ENCODE results near the gene ARID1B. TPM values are rescaled to one million over a fixed set of nuclear protein-coding genes. Genes with fewer than 3 reads are reported as not detected.

Gene ARID1B
- total RNA-seq, 4 donors from 2014 or later: 157 to 315 (median 206) TPM

- Histone ChIP-seq H3K27ac (no peak overlapping the region), H3K27me3 (no peaks in the 10 kb centered on the region), H3K9me3 (no peaks in the 10 kb centered on the region), H3K36me3 (no peaks in the 10 kb centered on the region), H3K4me1 (peaks cover 28 to 42% of the 10 kb centered on the region in 2 donors), H3K4me3 (replicated peaks in 1 of 3) (no peak overlapping the region)
- 93 to 98% methylated on average over 2 of the region's 2 CpGs for WGBS, 2 donors
- peak in 1 of 2 donors; percentile 45 for DNase-seq
- intact Hi-C loops (cut with DNase I): no loop called here
- TF ChIP-seq CTCF (IDR thresholded peaks at IDR 0.05): no peak
- no peak for TF ChIP-seq POLR2A (IDR thresholded peaks at IDR 0.05)
Measured at GRCh38 chr6:156970595-156971112, 193.5 kb downstream of the ARID1B start.

GRCh38 chr6:156971153-156971885 lies 194.1 kb downstream of the ARID1B start:
- TF ChIP-seq CTCF (IDR thresholded peaks at IDR 0.05): no peak
- no peak for TF ChIP-seq POLR2A (IDR thresholded peaks at IDR 0.05)
- intact Hi-C loops (cut with DNase I): no loop called here
- Histone ChIP-seq H3K9me3 (no peaks in the 10 kb centered on the region), H3K4me3 (replicated peaks in 1 of 3) (no peak overlapping the region), H3K4me1 (peaks cover 28 to 46% of the 10 kb centered on the region in 2 donors), H3K36me3 (no peaks in the 10 kb centered on the region), H3K27me3 (no peaks in the 10 kb centered on the region), H3K27ac (no peak overlapping the region)
- no peak for DNase-seq
- 83 to 95% methylated on average over 7 of the region's 7 CpGs for WGBS, 2 donors

GRCh38 chr6:156972145-156972544 lies 195.0 kb downstream of the ARID1B start:
- Histone ChIP-seq H3K4me1 (peaks cover 28 to 50% of the 10 kb centered on the region in 2 donors), H3K27ac (no peak overlapping the region), H3K9me3 (no peaks in the 10 kb centered on the region), H3K4me3 (replicated peaks in 1 of 3) (no peak overlapping the region), H3K36me3 (no peaks in the 10 kb centered on the region), H3K27me3 (no peaks in the 10 kb centered on the region)
- 73 to 95% methylated on average over 3 of the region's 3 CpGs for WGBS, 2 donors
- TF ChIP-seq CTCF (IDR thresholded peaks at IDR 0.05) (no peak), POLR2A (IDR thresholded peaks at IDR 0.05) (no peak)
- intact Hi-C loops (cut with DNase I): no loop called here
- DNase-seq: no peak

GRCh38 chr6:156974830-156975261 lies 197.7 kb downstream of the ARID1B start:
- 93 to 95% methylated on average over 2 of the region's 2 CpGs for WGBS, 2 donors
- Histone ChIP-seq H3K4me1 (peaks cover 54 to 67% of the 10 kb centered on the region in 2 donors), H3K27ac (no peak overlapping the region), H3K4me3 (replicated peaks in 1 of 3) (no peak overlapping the region), H3K36me3 (no peaks in the 10 kb centered on the region), H3K27me3 (no peaks in the 10 kb centered on the region), H3K9me3 (no peaks in the 10 kb centered on the region)
- TF ChIP-seq POLR2A (IDR thresholded peaks at IDR 0.05) (no peak), CTCF (IDR thresholded peaks at IDR 0.05) (no peak)
- DNase-seq: no peak
- intact Hi-C loops (cut with DNase I): no loop called here

- Histone ChIP-seq H3K4me1 (peaks cover 53 to 68% of the 10 kb centered on the region in 2 donors), H3K36me3 (no peaks in the 10 kb centered on the region), H3K27ac (no peak overlapping the region), H3K4me3 (replicated peaks in 1 of 3) (no peak overlapping the region), H3K9me3 (no peaks in the 10 kb centered on the region), H3K27me3 (no peaks in the 10 kb centered on the region)
- WGBS, 2 donors: 96 to 97% methylated on average over 4 of the region's 4 CpGs
- DNase-seq: no peak
- TF ChIP-seq CTCF (IDR thresholded peaks at IDR 0.05) (no peak), POLR2A (IDR thresholded peaks at IDR 0.05) (no peak)
- intact Hi-C loops (cut with DNase I): no loop called here
Measured at GRCh38 chr6:156975414-156975813, 198.2 kb downstream of the ARID1B start.
